Measurements from ENCODE around the gene GRIA2. TPM values are rescaled to one million over a fixed set of nuclear protein-coding genes. Genes with fewer than 3 reads are reported as not detected.

GRIA2 gene
- total RNA-seq, 3 donors from 2014 or later, result 2.3 to 4.8 TPM; not detected in 1

DNA sequence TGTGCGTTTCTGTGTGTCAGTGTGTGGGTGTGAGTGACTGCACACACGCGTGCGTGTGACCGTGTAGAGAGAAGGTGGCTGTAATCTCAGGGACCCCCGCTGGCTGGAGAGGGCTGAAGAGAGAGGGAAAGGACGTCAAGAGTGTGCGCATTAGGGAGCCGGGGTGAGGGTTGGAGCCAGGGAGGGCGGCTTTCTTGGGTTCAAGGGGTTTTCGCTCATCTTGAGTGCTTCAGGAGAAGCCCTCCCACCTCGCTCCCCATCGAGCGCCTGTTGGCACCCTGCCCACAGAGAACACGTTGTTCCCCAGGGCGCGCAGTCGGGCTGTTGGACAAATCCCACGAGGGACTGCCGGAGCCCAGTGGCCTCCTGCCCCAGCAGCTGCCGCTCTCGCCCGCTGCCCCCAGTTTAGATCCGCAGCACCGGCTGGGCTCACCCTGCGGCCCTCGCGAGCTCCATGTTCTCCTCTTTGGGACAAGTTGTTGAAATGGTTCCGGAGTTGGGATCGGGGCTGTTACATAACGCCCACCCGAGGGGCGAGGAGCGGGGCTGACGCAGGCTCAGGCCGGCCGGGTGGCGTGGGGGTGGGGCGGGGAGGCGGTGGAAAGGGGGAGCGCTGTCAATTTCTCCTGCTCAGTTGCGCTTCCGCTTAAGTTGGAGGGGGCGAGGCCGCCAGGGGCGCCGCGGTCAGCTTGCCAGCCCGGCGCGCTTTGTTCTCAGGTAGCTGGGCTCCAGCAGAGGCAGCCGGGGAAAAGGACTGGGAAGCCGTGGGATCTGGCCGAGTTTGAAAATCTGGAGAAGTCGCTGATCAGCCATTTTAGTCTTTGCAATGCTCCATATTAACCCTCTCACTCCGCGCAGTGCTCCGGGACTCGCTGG, 1.6 kb downstream of the GRIA2 start:
- H3K4me1 ChIP-seq, result peaks cover 4 to 5% of the 10 kb centered on the region in 2 donors
- TF ChIP-seq POLR2AphosphoS5 (IDR thresholded peaks at IDR 0.05) (no peak), POLR2A (IDR thresholded peaks at IDR 0.05) (no peak), CTCF (IDR thresholded peaks at IDR 0.05) (no peak)
- H3K4me3 ChIP-seq, result peak overlapping the region; percentile 32 to 71 (median 51)
- intact Hi-C loops (cut with DNase I; ENCODE audit: low total_unique reads), result loop anchor here (10.0 kb wide), 1 partner anchor 753 kb away; no protein-coding TSS in a partner anchor
- H3K27me3 ChIP-seq, result peaks cover 0 to 20% of the 10 kb centered on the region in 2 donors
- H3K36me3 ChIP-seq, result no peaks in the 10 kb centered on the region
- DNase-seq (ENCODE audit: low spot score in 2 of 2), result peak in 1 of 2 donors; percentile 58
- H3K9me3 ChIP-seq, result no peaks in the 10 kb centered on the region
- peak overlapping the region in 1 of 2 donors; percentile 35 for H3K27ac ChIP-seq

- Histone ChIP-seq H3K27me3 (peaks cover 0 to 20% of the 10 kb centered on the region in 2 donors), H3K4me1 (peaks cover 4 to 5% of the 10 kb centered on the region in 2 donors), H3K27ac (peak overlapping the region in 1 of 2 donors; percentile 35), H3K9me3 (no peaks in the 10 kb centered on the region), H3K4me3 (peak overlapping the region; percentile 32 to 71 (median 51)), H3K36me3 (no peaks in the 10 kb centered on the region)
- intact Hi-C loops (cut with DNase I; ENCODE audit: low total_unique reads), result loop anchor here (10.0 kb wide), 1 partner anchor 752 kb away; no protein-coding TSS in a partner anchor
- TF ChIP-seq CTCF (IDR thresholded peaks at IDR 0.05) (no peak), POLR2AphosphoS5 (IDR thresholded peaks at IDR 0.05) (no peak), POLR2A (IDR thresholded peaks at IDR 0.05) (no peak)
- DNase-seq (ENCODE audit: low spot score in 2 of 2), result no peak
Observed at GRCh38 chr4:157222771-157223160, 2.2 kb downstream of the GRIA2 start.

DNA sequence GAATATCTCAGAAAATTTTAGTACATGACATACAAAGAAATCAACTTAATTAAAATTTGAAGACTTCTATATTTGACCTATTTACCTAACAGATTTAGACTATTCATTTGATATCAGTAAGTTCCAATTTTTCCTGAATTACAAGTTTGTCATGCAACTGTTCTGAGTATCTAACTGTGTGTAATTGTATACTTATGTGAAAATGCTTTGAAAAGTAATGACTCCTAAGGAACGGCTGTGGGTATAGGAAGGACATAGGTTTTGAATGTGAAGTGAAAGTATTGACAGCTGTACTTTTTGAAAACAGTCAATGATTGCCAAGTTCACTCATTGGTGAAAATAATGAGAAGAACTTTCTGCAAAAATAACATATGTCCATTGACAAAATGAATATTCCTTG, 2.9 kb downstream of the GRIA2 start:
- TF ChIP-seq CTCF (IDR thresholded peaks at IDR 0.05) (no peak), POLR2A (IDR thresholded peaks at IDR 0.05) (no peak), POLR2AphosphoS5 (IDR thresholded peaks at IDR 0.05) (no peak)
- H3K4me1 ChIP-seq, result peaks cover 4 to 5% of the 10 kb centered on the region in 2 donors
- intact Hi-C loops (cut with DNase I; ENCODE audit: low total_unique reads), result loop anchor here (10.0 kb wide), 1 partner anchor 751 kb away; no protein-coding TSS in a partner anchor
- no peak overlapping the region for H3K27ac ChIP-seq
- H3K4me3 ChIP-seq, result no peak overlapping the region
- DNase-seq (ENCODE audit: low spot score in 2 of 2), result no peak
- no peaks in the 10 kb centered on the region for H3K9me3 ChIP-seq
- H3K36me3 ChIP-seq, result no peaks in the 10 kb centered on the region
- peaks cover 0 to 20% of the 10 kb centered on the region in 2 donors for H3K27me3 ChIP-seq

GRCh38 chr4:157225096-157225495, 4.6 kb downstream of the GRIA2 start:
- Histone ChIP-seq H3K4me1 (peaks cover 4 to 5% of the 10 kb centered on the region in 2 donors), H3K4me3 (no peak overlapping the region), H3K27me3 (peaks cover 0 to 20% of the 10 kb centered on the region in 2 donors), H3K9me3 (no peaks in the 10 kb centered on the region), H3K36me3 (no peaks in the 10 kb centered on the region), H3K27ac (no peak overlapping the region)
- DNase-seq (ENCODE audit: low spot score in 2 of 2), result no peak
- intact Hi-C loops (cut with DNase I; ENCODE audit: low total_unique reads), result loop anchor here (10.0 kb wide), 1 partner anchor 750 kb away; no protein-coding TSS in a partner anchor
- TF ChIP-seq CTCF (IDR thresholded peaks at IDR 0.05), result no peak
- TF ChIP-seq POLR2A (IDR thresholded peaks at IDR 0.05), result no peak
- TF ChIP-seq POLR2AphosphoS5 (IDR thresholded peaks at IDR 0.05), result no peak

GRCh38 chr4:157226035-157226434, 5.5 kb downstream of the GRIA2 start:
- peaks cover 4 to 5% of the 10 kb centered on the region in 2 donors for H3K4me1 ChIP-seq
- H3K27ac ChIP-seq, result no peak overlapping the region
- intact Hi-C loops (cut with DNase I; ENCODE audit: low total_unique reads), result loop anchor here (10.0 kb wide), 1 partner anchor 749 kb away; no protein-coding TSS in a partner anchor
- TF ChIP-seq POLR2A (IDR thresholded peaks at IDR 0.05), result no peak
- no peak for TF ChIP-seq CTCF (IDR thresholded peaks at IDR 0.05)
- TF ChIP-seq POLR2AphosphoS5 (IDR thresholded peaks at IDR 0.05), result no peak
- H3K9me3 ChIP-seq, result no peaks in the 10 kb centered on the region
- H3K4me3 ChIP-seq, result no peak overlapping the region
- DNase-seq (ENCODE audit: low spot score in 2 of 2), result no peak
- no peaks in the 10 kb centered on the region for H3K36me3 ChIP-seq
- H3K27me3 ChIP-seq, result peaks cover 0 to 20% of the 10 kb centered on the region in 2 donors
